Raji (cell line): Measurements from ENCODE around the gene KIF1A.

Experiments used
- POLR2A ChIP-seq: IDR thresholded peaks from 2 replicates; pipeline ENCODE4 v1.6.1; 2011; ENCODE audit warnings: low read depth, low read length, control low read depth; ENCODE audit not compliant: insufficient read depth

The KIF1A gene

GRCh38 chr2:240817496-240818292, 2.3 kb downstream of the KIF1A start:
- no peak for TF ChIP-seq POLR2A

- TF ChIP-seq POLR2A = no peak
These were observed 3.2 kb downstream of the KIF1A start for GRCh38 chr2:240816584-240817495.

GRCh38 chr2:240815761-240816583, 4.0 kb downstream of the KIF1A start:
- TF ChIP-seq POLR2A = no peak

GRCh38 chr2:240814946-240815760, 4.9 kb downstream of the KIF1A start:
- no peak for TF ChIP-seq POLR2A

- no peak for TF ChIP-seq POLR2A
These were observed 5.7 kb downstream of the KIF1A start for GRCh38 chr2:240814280-240814679.

GRCh38 chr2:240813231-240813921, 6.6 kb downstream of the KIF1A start:
- TF ChIP-seq POLR2A = no peak

GRCh38 chr2:240812721-240813120, 7.3 kb downstream of the KIF1A start:
- TF ChIP-seq POLR2A = no peak

GRCh38 chr2:240812301-240812680, 7.7 kb downstream of the KIF1A start:
- TF ChIP-seq POLR2A = no peak

- TF ChIP-seq POLR2A = no peak
These were observed 8.4 kb downstream of the KIF1A start for GRCh38 chr2:240811346-240812300.

GRCh38 chr2:240810621-240811020, 9.4 kb downstream of the KIF1A start:
- no peak for TF ChIP-seq POLR2A

GRCh38 chr2:240810199-240810598, 9.8 kb downstream of the KIF1A start:
- no peak for TF ChIP-seq POLR2A

GRCh38 chr2:240809276-240809675, 10.7 kb downstream of the KIF1A start:
- no peak for TF ChIP-seq POLR2A

- TF ChIP-seq POLR2A = no peak
These were observed 13.6 kb downstream of the KIF1A start for GRCh38 chr2:240806459-240806858.
